Mesendoderm (in vitro differentiated cells): ENCODE results near the gene PLA2G4B.

Experiments
- DNase-seq: peaks from one replicate; pipeline ENCODE4 v3.0.0; 2013
- H2AK5ac ChIP-seq: 2 replicates; pipeline ENCODE4 v1.6.1; 2013; ENCODE audit warnings: low read length, inconsistent platforms
- H2BK120ac ChIP-seq: 2 replicates; pipeline ENCODE4 v1.6.1; 2013; ENCODE audit warnings: low read depth, mild to moderate bottlenecking, low read length, moderate library complexity, mixed read lengths
- H2BK15ac ChIP-seq: replicated peaks from 2 replicates; pipeline ENCODE4 v1.6.1; 2013; ENCODE audit warnings: low read depth, mild to moderate bottlenecking, moderate library complexity
- H2BK5ac ChIP-seq: 2 replicates; pipeline ENCODE4 v1.6.1; 2013; ENCODE audit warnings: low read length, inconsistent platforms
- H3K18ac ChIP-seq: 2 replicates; pipeline ENCODE4 v1.6.1; 2013; ENCODE audit warnings: mild to moderate bottlenecking, low read length, mixed read lengths
- H3K23ac ChIP-seq: one replicate; pipeline ENCODE4 v1.6.1; 2013; ENCODE audit warnings: low read length
- H3K27ac ChIP-seq: 2 replicates; pipeline ENCODE4 v1.5.1; 2013; ENCODE audit warnings: low read depth, mild to moderate bottlenecking, inconsistent platforms, low read length, moderate library complexity
- H3K27me3 ChIP-seq: 2 replicates; pipeline ENCODE4 v1.6.1; 2013; ENCODE audit warnings: low read length, control low read depth, mild to moderate bottlenecking, inconsistent platforms; ENCODE audit not compliant: insufficient read depth, poor library complexity
- H3K36me3 ChIP-seq: 2 replicates; pipeline ENCODE4 v1.6.1; 2013; ENCODE audit warnings: low read length, inconsistent platforms; ENCODE audit not compliant: control insufficient read depth, insufficient read depth
- H3K4ac ChIP-seq: one replicate; pipeline ENCODE4 v1.6.1; 2013; ENCODE audit warnings: low read depth, mild to moderate bottlenecking, low read length, moderate library complexity
- H3K4me1 ChIP-seq: 2 replicates; pipeline ENCODE4 v1.6.1; 2013; ENCODE audit warnings: low read depth, low read length, inconsistent platforms; ENCODE audit not compliant: control insufficient read depth
- H3K4me2 ChIP-seq: 2 replicates; pipeline ENCODE4 v1.6.1; 2013; ENCODE audit warnings: low read length
- H3K4me3 ChIP-seq: 2 replicates; pipeline ENCODE4 v1.5.1; 2013; ENCODE audit warnings: mild to moderate bottlenecking, low read length
- H3K56ac ChIP-seq: one replicate; pipeline ENCODE4 v1.6.1; 2013; ENCODE audit warnings: low read length
- H3K79me1 ChIP-seq: 2 replicates; pipeline ENCODE4 v1.6.1; 2013; ENCODE audit warnings: low read length, inconsistent platforms
- H3K79me2 ChIP-seq: 2 replicates; pipeline ENCODE4 v1.6.1; 2013; ENCODE audit warnings: mild to moderate bottlenecking, low read length; ENCODE audit not compliant: control insufficient read depth, insufficient read depth
- H3K9ac ChIP-seq: 2 replicates; pipeline ENCODE4 v1.6.1; 2013; ENCODE audit warnings: low read length, inconsistent platforms
- H4K5ac ChIP-seq: one replicate; pipeline ENCODE4 v1.6.1; 2013; ENCODE audit warnings: low read length
- H4K8ac ChIP-seq: one replicate; pipeline ENCODE4 v1.6.1; 2013; ENCODE audit warnings: low read depth, mild to moderate bottlenecking, control low read depth, low read length, moderate library complexity
- WGBS: extraction: QIAGEN DNeasy Blood & Tissue Kit; methylation state at CpG from one replicate; pipeline ENCODE4 v1.1.7; 2013; ENCODE audit warnings: low lambda C conversion rate, missing lambda C conversion rate; ENCODE audit not compliant: insufficient coverage; ENCODE audit errors: extremely low coverage; 5-methylcytosine and 5-hydroxymethylcytosine counted together

Gene PLA2G4B

GRCh38 chr15:41810651-41811431, 27.8 kb upstream of the PLA2G4B start:
- no peak overlapping the region for H3K9ac ChIP-seq
- H2BK5ac ChIP-seq: no peak overlapping the region
- H3K18ac ChIP-seq: no peak overlapping the region
- H3K79me1 ChIP-seq: no peaks in the 10 kb centered on the region
- DNase-seq: no peak
- no peak overlapping the region for H2BK120ac ChIP-seq
- no peaks in the 10 kb centered on the region for H3K36me3 ChIP-seq
- no CpG with 5 or more reads among the region's 5 CpGs for WGBS
- no peak overlapping the region for H3K27ac ChIP-seq
- no peak overlapping the region for H3K4ac ChIP-seq
- H2AK5ac ChIP-seq: no peak overlapping the region
- no peak overlapping the region for H4K5ac ChIP-seq
- H3K4me2 ChIP-seq: no peak overlapping the region
- H3K27me3 ChIP-seq: no peaks in the 10 kb centered on the region
- no peaks in the 10 kb centered on the region for H3K79me2 ChIP-seq
- H3K4me1 ChIP-seq: no peaks in the 10 kb centered on the region
- no peak overlapping the region for H3K4me3 ChIP-seq
- no peak overlapping the region for H4K8ac ChIP-seq
- no peak overlapping the region for H3K23ac ChIP-seq
- H2BK15ac ChIP-seq: no peak overlapping the region
- no peak overlapping the region for H3K56ac ChIP-seq

DNA sequence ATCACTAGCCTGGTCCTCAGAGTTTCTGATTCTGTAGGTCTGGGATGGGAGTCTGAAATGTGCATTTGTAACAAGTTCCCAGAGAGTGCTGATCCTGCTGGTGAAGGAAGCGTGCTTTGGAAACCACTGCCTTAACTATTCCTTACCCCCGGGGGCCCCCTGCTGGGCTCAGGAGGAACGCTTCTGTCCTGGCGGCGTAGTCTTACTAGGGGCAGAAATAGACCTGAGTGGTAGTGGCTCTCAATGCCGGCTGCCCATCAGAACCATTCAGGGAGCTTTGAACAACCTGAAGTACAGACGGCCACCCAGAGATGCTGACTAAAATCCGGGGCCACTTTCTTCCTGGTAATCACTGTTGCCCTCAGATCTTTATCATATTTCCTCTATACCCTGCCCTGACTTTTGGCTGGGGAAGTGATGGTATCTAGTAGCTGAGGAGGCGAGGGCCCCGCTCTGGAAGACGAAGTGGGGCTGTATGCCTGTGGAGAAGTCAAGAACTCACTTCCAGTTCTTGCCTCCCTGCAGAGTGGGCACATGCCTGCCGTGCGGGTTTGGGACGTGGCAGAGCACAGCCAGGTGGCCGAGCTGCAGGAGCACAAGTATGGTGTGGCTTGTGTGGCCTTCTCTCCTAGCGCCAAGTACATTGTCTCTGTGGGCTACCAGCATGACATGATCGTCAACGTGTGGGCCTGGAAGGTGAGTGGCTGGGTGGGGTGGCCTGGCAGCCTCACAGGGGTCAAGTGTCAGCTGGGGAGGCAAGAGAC, 27.0 kb upstream of the PLA2G4B start:
- H4K8ac ChIP-seq: no peak overlapping the region
- no peak overlapping the region for H4K5ac ChIP-seq
- no peak overlapping the region for H3K4me2 ChIP-seq
- no peak overlapping the region for H2BK5ac ChIP-seq
- no peak overlapping the region for H2AK5ac ChIP-seq
- no peak overlapping the region for H3K56ac ChIP-seq
- no peak overlapping the region for H2BK15ac ChIP-seq
- H3K27ac ChIP-seq: no peak overlapping the region
- H3K9ac ChIP-seq: no peak overlapping the region
- H3K79me2 ChIP-seq: no peaks in the 10 kb centered on the region
- H3K79me1 ChIP-seq: no peaks in the 10 kb centered on the region
- no peak overlapping the region for H3K4me3 ChIP-seq
- H2BK120ac ChIP-seq: no peak overlapping the region
- no peaks in the 10 kb centered on the region for H3K4me1 ChIP-seq
- DNase-seq: peak; percentile 84
- H3K36me3 ChIP-seq: no peaks in the 10 kb centered on the region
- H3K4ac ChIP-seq: no peak overlapping the region
- no peaks in the 10 kb centered on the region for H3K27me3 ChIP-seq
- no peak overlapping the region for H3K18ac ChIP-seq
- WGBS: no CpG with 5 or more reads among the region's 18 CpGs
- H3K23ac ChIP-seq: no peak overlapping the region

DNA sequence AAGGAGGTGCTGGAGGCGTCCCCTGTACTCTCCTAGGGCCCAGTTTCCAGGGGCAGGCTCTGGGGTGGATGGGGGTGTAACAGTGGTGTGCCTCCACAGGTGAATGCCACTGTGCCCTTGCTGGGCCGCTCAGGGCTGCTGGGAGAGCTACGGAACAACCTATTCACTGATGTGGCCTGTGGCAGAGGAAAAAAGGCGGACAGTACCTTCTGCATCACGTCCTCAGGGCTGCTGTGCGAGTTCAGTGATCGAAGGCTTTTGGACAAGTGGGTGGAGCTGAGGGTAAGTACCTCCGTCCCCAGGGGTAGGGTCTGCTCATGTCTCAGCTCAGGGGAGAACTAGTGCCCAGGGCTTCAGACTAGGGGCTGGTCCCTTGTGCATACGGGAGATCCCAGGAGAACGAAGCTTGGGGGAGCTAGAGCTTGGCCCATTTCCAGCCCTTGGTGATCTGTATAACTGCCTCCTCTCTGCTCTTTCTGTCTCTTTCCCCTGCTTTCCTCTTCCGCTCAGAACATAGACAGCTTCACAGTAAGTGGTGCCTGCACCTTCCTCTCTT, 25.7 kb upstream of the PLA2G4B start:
- Histone ChIP-seq H2BK120ac (no peak overlapping the region), H2BK5ac (no peak overlapping the region), H3K4ac (no peak overlapping the region), H4K5ac (no peak overlapping the region), H3K4me3 (no peak overlapping the region), H3K79me1 (no peaks in the 10 kb centered on the region), H3K4me2 (no peak overlapping the region), H3K79me2 (no peaks in the 10 kb centered on the region), H2AK5ac (no peak overlapping the region), H3K9ac (no peak overlapping the region), H3K23ac (no peak overlapping the region), H2BK15ac (no peak overlapping the region), H3K4me1 (no peaks in the 10 kb centered on the region), H3K56ac (no peak overlapping the region), H4K8ac (no peak overlapping the region), H3K18ac (no peak overlapping the region), H3K27me3 (no peaks in the 10 kb centered on the region), H3K27ac (no peak overlapping the region), H3K36me3 (no peaks in the 10 kb centered on the region)
- no CpG with 5 or more reads among the region's 11 CpGs for WGBS
- no peak for DNase-seq

DNA sequence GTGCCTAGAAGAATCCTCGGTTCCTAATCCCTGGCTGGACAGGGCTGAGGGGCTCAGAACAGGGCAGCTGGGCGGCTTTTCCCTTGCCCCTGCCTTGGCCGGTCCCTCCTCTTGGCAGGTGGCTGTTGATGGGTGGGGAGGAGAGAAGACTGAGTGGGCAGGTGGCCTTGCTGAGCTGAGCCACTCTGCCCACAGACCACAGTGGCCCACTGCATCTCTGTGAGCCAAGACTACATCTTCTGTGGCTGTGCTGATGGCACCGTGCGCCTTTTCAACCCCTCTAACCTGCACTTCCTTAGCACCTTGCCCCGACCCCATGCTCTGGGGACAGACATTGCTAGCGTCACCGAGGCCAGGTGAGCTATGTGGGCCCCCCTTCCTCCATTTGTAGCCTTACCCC, 25.2 kb upstream of the PLA2G4B start:
- Histone ChIP-seq H3K18ac (no peak overlapping the region), H3K23ac (no peak overlapping the region), H3K4me1 (no peaks in the 10 kb centered on the region), H3K4ac (no peak overlapping the region), H3K56ac (no peak overlapping the region), H2AK5ac (no peak overlapping the region), H4K8ac (no peak overlapping the region), H3K79me2 (no peaks in the 10 kb centered on the region), H2BK5ac (no peak overlapping the region), H3K4me2 (no peak overlapping the region), H4K5ac (no peak overlapping the region), H2BK15ac (no peak overlapping the region), H3K4me3 (no peak overlapping the region), H3K9ac (no peak overlapping the region), H3K27me3 (no peaks in the 10 kb centered on the region), H2BK120ac (no peak overlapping the region), H3K27ac (no peak overlapping the region), H3K79me1 (no peaks in the 10 kb centered on the region), H3K36me3 (no peaks in the 10 kb centered on the region)
- no peak for DNase-seq
- WGBS: no CpG with 5 or more reads among the region's 8 CpGs

DNA sequence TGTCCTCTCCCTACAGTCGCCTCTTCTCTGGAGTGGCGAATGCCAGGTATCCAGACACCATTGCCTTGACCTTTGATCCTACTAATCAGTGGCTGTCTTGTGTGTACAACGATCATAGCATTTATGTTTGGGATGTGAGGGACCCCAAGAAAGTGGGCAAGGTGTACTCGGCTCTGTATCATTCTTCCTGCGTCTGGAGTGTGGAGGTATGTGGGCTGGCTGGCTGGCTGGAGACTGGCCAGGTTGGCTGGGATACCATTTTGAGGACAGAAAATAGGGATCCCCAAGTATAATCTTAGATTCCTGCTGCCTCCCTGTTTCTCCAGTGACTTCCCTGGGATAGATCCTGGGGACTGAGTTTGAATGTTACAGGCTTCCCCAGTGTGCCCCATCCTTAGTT, 24.1 kb upstream of the PLA2G4B start:
- no peak overlapping the region for H3K27ac ChIP-seq
- no peak overlapping the region for H2BK5ac ChIP-seq
- no peak overlapping the region for H3K56ac ChIP-seq
- H3K27me3 ChIP-seq: no peaks in the 10 kb centered on the region
- H3K4me2 ChIP-seq: no peak overlapping the region
- H4K8ac ChIP-seq: no peak overlapping the region
- no peaks in the 10 kb centered on the region for H3K36me3 ChIP-seq
- no peak overlapping the region for H2BK15ac ChIP-seq
- no peak overlapping the region for H3K23ac ChIP-seq
- H3K18ac ChIP-seq: no peak overlapping the region
- H4K5ac ChIP-seq: no peak overlapping the region
- WGBS: no CpG with 5 or more reads among the region's 5 CpGs
- H3K9ac ChIP-seq: no peak overlapping the region
- no peaks in the 10 kb centered on the region for H3K79me1 ChIP-seq
- no peak for DNase-seq
- no peak overlapping the region for H2AK5ac ChIP-seq
- H2BK120ac ChIP-seq: no peak overlapping the region
- no peaks in the 10 kb centered on the region for H3K79me2 ChIP-seq
- no peak overlapping the region for H3K4me3 ChIP-seq
- H3K4ac ChIP-seq: no peak overlapping the region
- H3K4me1 ChIP-seq: no peaks in the 10 kb centered on the region
